HFFc6 (cell line): ENCODE results near the gene CDK6. TPM values are rescaled to one million over a fixed set of nuclear protein-coding genes. Genes with fewer than 3 reads are reported as not detected.
A peak's percentile ranks its signal among the peaks of the same experiment; 100 is the strongest.

ENCODE experiments used
- DNase-seq: peaks from one replicate; pipeline ENCODE4 v3.0.0-alpha.2; 2018
- H3K27ac Mint-ChIP-seq: 2 replicates; pipeline ENCODE4 v1.8.0; 2020; ENCODE audit warnings: mild to moderate bottlenecking, mixed read lengths
- H3K27me3 Mint-ChIP-seq: 2 replicates; pipeline ENCODE4 v1.8.0; 2021; ENCODE audit warnings: mild to moderate bottlenecking, moderate library complexity, mixed read lengths; ENCODE audit not compliant: insufficient read depth
- H3K36me3 Mint-ChIP-seq: 2 replicates; pipeline ENCODE4 v1.8.0; 2021; ENCODE audit warnings: low read depth, mixed read lengths
- H3K4me1 Mint-ChIP-seq: 2 replicates; pipeline ENCODE4 v1.8.0; 2020; ENCODE audit warnings: low read depth, mixed read lengths
- H3K4me3 Mint-ChIP-seq: 2 replicates; pipeline ENCODE4 v1.8.0; 2020; ENCODE audit warnings: mild to moderate bottlenecking, moderate library complexity, mixed read lengths
- H3K9me3 Mint-ChIP-seq: 2 replicates; pipeline ENCODE4 v1.8.0; 2020; ENCODE audit warnings: mild to moderate bottlenecking, mixed read lengths
- total RNA-seq, 6 experiments: library from RNA; stranded (reverse); fragmentation: NEBNext Ultra II Directional; extraction: Animal tissue kit (Norgen Biotek cat#: 25700); gene quantifications; 2 replicates in 1 of 6; 3 replicates in 5 of 6; pipeline ENCODE4 v1.2.3, GENCODE V29; 2021
- TF ChIP-seq, protein P1 (sequence below): fragments of 200-600 bp; sonication (generic); IDR thresholded peaks from 2 replicates; pipeline ENCODE4 v1.5.0; 2021; ENCODE audit warnings: antibody characterized with exemption, mild to moderate bottlenecking

The CDK6 gene
- total RNA-seq, 6 experiments from 2014 or later, result 54.5 to 90.0 (median 58.9) TPM

DNA sequence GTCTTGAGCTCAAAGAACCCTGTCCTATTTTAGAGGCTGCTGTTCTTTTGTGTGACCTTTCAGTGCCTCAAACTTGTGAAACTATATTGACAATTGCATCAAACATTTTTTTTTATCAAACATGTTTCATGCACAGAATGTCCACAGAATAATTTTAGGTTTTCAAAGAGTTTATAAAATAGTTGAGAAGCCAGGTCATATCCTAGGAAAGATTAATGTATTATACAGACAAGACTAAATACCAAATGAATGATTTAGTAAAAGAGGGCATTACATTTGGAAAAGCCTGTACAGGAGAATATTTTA, 67.0 kb downstream of the CDK6 start:
- no peak overlapping the region for H3K4me3 Mint-ChIP-seq
- H3K27ac Mint-ChIP-seq, result no peak overlapping the region
- H3K36me3 Mint-ChIP-seq, result peaks cover 37% of the 10 kb centered on the region
- H3K4me1 Mint-ChIP-seq, result peaks cover 77% of the 10 kb centered on the region
- no peaks in the 10 kb centered on the region for H3K9me3 Mint-ChIP-seq
- TF ChIP-seq, protein P1, sequence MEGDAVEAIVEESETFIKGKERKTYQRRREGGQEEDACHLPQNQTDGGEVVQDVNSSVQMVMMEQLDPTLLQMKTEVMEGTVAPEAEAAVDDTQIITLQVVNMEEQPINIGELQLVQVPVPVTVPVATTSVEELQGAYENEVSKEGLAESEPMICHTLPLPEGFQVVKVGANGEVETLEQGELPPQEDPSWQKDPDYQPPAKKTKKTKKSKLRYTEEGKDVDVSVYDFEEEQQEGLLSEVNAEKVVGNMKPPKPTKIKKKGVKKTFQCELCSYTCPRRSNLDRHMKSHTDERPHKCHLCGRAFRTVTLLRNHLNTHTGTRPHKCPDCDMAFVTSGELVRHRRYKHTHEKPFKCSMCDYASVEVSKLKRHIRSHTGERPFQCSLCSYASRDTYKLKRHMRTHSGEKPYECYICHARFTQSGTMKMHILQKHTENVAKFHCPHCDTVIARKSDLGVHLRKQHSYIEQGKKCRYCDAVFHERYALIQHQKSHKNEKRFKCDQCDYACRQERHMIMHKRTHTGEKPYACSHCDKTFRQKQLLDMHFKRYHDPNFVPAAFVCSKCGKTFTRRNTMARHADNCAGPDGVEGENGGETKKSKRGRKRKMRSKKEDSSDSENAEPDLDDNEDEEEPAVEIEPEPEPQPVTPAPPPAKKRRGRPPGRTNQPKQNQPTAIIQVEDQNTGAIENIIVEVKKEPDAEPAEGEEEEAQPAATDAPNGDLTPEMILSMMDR, result no peak
- DNase-seq, result no peak
- peaks cover 2% of the 10 kb centered on the region; the same call in 1 of the 2 replicates for H3K27me3 Mint-ChIP-seq

DNA sequence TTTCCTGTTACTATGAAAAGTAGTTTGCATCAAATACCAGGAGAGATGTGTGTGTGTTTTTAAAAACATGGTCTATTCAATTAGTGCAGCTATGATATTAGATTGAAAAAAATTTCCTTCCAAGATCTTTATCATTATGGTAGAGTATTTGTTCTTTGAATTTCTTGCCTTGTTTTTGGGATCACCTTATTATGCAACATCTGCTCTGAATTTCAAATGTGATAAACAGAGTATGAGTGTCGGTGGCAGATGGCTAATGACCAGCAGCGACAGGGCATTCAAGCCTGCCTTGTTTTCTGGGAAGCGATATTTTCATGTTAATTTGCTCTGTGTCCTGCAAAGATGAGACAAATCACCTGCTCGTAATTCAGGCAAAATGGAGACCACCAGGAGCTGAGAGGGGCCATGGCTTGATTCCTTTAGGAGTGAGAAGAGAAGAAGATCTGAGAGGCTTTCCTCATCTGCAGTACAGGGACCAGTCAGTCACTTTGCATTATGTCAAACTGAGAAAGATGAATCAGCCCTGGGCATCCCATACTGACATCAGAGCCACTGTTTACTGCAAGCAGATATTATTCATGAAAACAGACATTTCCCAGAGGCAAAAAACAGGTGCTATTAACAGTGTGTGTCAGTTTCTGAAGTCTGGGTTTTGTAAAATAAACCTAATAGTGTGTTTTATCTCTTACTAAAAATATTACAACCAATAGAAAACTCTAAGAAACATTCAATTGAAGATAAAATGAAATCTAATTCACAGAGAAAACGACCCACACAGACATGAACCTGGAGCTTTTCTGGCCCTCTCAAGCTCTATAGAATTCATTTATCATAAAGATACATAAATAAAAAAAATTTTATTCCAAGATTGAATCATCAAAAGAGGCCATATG, 67.6 kb downstream of the CDK6 start:
- Mint-ChIP-seq H3K27ac (peak overlapping the region; percentile 99), H3K27me3 (peaks cover 2% of the 10 kb centered on the region; the same call in 1 of the 2 replicates), H3K4me1 (peaks cover 81% of the 10 kb centered on the region), H3K36me3 (peaks cover 32% of the 10 kb centered on the region), H3K4me3 (peak overlapping the region; percentile 83), H3K9me3 (no peaks in the 10 kb centered on the region)
- peak; percentile 36 for DNase-seq
- TF ChIP-seq, protein P1, result no peak

DNA sequence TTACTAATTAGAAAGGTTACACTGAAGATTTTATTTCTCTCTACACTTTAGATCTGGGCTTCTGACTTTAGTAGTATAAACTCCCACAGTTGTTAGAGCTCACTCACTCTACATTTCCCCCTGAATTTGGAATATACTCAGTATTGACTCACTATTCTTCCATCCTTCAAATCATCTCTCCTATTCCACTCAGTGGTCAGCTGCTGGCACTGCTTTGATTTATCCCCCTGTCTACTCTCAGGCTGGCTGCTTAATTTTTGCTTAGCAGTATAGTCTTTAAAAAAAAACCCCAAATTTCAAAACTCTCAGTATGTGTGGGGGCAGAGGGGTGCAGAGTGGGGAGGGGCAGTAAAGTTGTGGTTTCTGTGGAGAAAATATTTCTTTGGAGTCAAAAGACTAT, 68.9 kb downstream of the CDK6 start:
- H3K27me3 Mint-ChIP-seq, result peaks cover 2% of the 10 kb centered on the region; the same call in 1 of the 2 replicates
- H3K4me3 Mint-ChIP-seq, result peak overlapping the region; percentile 83
- H3K36me3 Mint-ChIP-seq, result peaks cover 19% of the 10 kb centered on the region
- peak; percentile 36 for DNase-seq
- H3K9me3 Mint-ChIP-seq, result no peaks in the 10 kb centered on the region
- peak overlapping the region; percentile 99 for H3K27ac Mint-ChIP-seq
- peaks cover 79% of the 10 kb centered on the region for H3K4me1 Mint-ChIP-seq
- TF ChIP-seq, protein P1, result peak; percentile 22; the same call in 1 of the 2 replicates

DNA sequence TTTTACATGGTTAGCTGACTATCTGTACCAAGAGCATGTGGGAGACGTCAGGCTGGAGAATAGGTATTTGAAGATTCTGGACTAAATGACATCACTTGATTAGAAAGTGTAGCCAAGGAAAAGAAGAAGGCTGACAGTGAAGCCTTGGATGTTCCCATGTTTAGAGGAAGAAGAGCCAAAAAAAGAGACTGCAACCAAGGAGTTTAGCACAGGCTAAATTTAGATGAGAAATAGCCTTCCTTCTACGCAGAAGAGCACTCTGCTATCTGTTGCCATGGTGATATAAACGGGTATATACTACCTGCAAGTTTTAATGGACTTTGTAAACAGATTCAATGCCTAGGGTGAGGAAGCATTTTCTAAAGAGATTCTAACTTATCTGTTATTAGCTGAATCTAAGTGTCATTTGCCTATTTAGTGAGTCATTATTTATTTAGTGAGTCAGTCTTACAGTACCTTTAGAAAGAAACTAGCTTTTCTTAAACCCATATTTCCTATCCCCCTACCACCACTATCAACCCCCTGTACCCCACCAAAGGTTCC, 69.8 kb downstream of the CDK6 start:
- Mint-ChIP-seq H3K27me3 (peaks cover 2% of the 10 kb centered on the region; the same call in 1 of the 2 replicates), H3K36me3 (peaks cover 23% of the 10 kb centered on the region), H3K9me3 (no peaks in the 10 kb centered on the region), H3K4me1 (peaks cover 87% of the 10 kb centered on the region), H3K27ac (peak overlapping the region; percentile 99), H3K4me3 (peak overlapping the region; percentile 83)
- TF ChIP-seq, protein P1, result no peak
- peak; percentile 42 for DNase-seq

DNA sequence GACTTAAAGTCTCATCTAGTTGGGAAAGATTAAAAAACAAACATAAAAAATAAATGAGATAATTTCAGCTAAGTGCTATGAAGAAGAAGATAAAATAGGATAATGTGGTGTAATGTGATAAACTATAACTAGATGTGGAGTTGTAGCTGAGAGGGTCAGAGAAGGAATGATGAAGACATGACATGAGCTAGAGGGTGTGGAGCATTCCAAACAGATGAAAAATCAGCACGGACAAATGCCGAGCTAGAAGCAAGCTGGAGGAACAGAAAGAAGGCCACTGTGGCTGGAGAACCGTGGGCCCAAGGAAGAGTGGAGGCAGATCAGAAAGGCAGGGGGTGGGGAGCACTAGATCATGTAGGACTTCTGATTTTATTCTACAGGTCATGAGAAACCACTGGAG, 70.6 kb downstream of the CDK6 start:
- DNase-seq, result peak; percentile 79
- no peaks in the 10 kb centered on the region for H3K9me3 Mint-ChIP-seq
- H3K27me3 Mint-ChIP-seq, result peaks cover 2% of the 10 kb centered on the region; the same call in 1 of the 2 replicates
- peaks cover 95% of the 10 kb centered on the region for H3K4me1 Mint-ChIP-seq
- peak overlapping the region; percentile 99 for H3K27ac Mint-ChIP-seq
- H3K4me3 Mint-ChIP-seq, result peak overlapping the region; percentile 83
- TF ChIP-seq, protein P1, result no peak
- peaks cover 27% of the 10 kb centered on the region for H3K36me3 Mint-ChIP-seq
